Urinary bladder (tissue), 4 donors: Measurements from ENCODE around the gene ASB13. TPM values are rescaled to one million over a fixed set of nuclear protein-coding genes. Genes with fewer than 3 reads are reported as not detected.

Experiments used
- DNase-seq: peaks from one replicate; pipeline ENCODE4 v3.0.0-alpha.2; 2015; ENCODE audit errors: extremely low spot score
- H3K27ac ChIP-seq: one replicate; pipeline ENCODE4 v1.5.1; 2013; ENCODE audit warnings: low read depth, mild to moderate bottlenecking, moderate library complexity
- H3K36me3 ChIP-seq: one replicate; pipeline ENCODE4 v1.6.1; 2013; ENCODE audit warnings: mild to moderate bottlenecking, moderate library complexity; ENCODE audit not compliant: insufficient read depth
- H3K4me1 ChIP-seq: one replicate; pipeline ENCODE4 v1.6.1; 2013; ENCODE audit warnings: mild to moderate bottlenecking, moderate library complexity; ENCODE audit not compliant: insufficient read depth
- H3K4me3 ChIP-seq: one replicate; pipeline ENCODE4 v1.5.1; 2013; ENCODE audit warnings: low read depth, low read length
- WGBS: extraction: QIAGEN DNeasy Blood & Tissue Kit; methylation state at CpG from one replicate; pipeline ENCODE4 v1.1.7; 2013; 5-methylcytosine and 5-hydroxymethylcytosine counted together
- polyA plus RNA-seq: library from polyadenylated mRNA; stranded (reverse); fragments of 200-250 nt; gene quantifications from one replicate; pipeline ENCODE4 v1.2.3, GENCODE V29; 2013
- total RNA-seq: library from RNA; depleted of rRNA; stranded (reverse); fragments of >200 nt; gene quantifications from one replicate; pipeline ENCODE4 v1.2.3, GENCODE V29; 2014
- donor health status: healthy with polysubstance abuse.
- donor health status: healthy.

ASB13 gene
- total and polyA plus RNA-seq, 2 donors, result 8.7 to 32.4 TPM

DNA sequence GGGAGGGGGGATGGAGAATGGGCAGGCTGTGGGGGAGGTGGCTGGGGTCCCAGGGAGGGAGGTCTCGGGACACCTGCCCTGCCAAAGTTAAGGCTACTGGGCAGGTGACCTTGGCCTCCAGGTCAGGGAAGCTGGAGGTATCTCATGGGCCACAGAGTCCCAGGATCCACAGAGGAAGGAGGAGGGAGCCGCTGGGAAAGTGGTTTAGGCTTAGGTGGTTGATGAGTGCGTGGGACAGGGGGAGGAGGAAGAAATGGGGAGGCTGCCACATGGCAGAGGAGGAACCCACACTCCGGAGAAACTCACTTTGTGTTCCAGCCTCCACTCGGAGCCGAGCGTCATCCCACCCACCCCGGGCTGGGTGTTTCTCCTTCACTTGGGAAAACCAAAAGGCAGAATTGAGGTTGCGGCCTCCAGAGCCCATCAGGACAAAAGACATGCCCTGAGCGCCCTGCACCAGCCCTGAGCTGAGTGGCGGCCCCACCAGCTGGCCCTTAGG is 46.1 kb downstream of the ASB13 start:
- H3K36me3 ChIP-seq, result no peaks in the 10 kb centered on the region
- H3K4me3 ChIP-seq, result no peak overlapping the region
- H3K27ac ChIP-seq, result no peak overlapping the region
- DNase-seq, result no peak
- no peaks in the 10 kb centered on the region for H3K4me1 ChIP-seq
- 91% methylated on average over 11 of the region's 11 CpGs for WGBS

DNA sequence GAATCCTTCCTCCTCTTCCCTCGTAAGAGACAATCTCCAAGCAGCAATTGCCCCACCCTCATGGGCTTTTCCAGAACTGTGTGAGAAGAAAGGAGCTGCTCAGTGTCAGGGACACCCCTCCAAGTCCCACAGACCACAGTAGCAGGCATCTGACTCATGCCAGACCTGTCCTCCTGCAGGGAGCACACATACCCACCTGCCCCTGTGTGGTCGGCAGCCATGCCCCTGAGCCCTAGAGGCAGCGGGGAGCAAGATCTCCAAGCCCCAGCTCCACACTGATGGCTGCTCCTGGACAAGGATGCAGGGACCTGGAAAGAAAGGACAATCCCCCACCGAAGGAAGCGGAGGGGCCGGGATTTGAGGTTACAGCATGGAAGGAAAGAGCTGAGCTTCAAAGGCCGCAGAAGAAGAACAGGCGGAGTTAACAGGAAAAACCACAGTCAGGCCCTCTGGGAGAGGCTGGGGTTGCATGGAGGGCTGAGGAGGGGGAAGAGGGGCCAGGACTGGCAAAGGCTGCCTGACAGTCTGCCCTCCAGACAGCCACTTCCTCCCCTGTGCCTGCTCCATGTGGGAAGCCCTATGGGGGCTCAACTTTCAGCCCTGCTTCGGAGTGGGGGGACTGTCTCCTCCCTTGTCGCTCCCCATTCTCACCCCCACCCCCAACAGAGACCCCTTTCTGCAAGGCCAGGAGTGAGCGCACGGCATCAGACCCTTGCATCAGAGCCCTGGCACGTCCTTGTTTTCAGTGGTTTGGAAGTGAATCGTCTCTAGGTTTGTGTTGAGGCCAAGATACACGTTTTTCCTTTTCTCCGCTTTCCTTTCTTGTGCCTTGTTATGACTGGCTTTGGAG is 46.8 kb downstream of the ASB13 start:
- no peaks in the 10 kb centered on the region for H3K36me3 ChIP-seq
- WGBS, result 72% methylated on average over 16 of the region's 16 CpGs
- no peak overlapping the region for H3K4me3 ChIP-seq
- H3K4me1 ChIP-seq, result no peaks in the 10 kb centered on the region
- no peak overlapping the region for H3K27ac ChIP-seq
- DNase-seq, result no peak

DNA sequence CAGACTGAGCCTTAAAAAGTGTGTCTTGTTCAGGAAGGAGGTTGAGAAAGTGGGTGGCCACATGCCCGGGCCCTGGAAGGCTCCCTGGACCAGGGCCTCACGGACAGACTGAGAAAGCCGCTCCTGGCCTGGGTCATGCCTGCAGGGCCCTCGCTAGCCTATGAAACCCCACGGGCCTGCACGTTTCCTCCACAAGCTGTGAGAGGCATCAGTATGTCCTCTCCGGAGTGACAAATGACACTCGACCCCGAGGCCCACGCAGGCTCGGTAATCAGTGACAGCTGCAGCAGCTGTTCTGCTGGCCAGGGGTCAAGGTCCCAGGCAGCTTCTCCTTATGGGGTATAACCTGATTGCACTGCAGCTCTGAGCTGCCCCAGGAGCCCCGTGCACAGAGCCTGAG is 47.6 kb downstream of the ASB13 start:
- 39% methylated on average over 12 of the region's 12 CpGs for WGBS
- no peak overlapping the region for H3K4me3 ChIP-seq
- no peaks in the 10 kb centered on the region for H3K4me1 ChIP-seq
- no peak for DNase-seq
- no peak overlapping the region for H3K27ac ChIP-seq
- H3K36me3 ChIP-seq, result no peaks in the 10 kb centered on the region

DNA sequence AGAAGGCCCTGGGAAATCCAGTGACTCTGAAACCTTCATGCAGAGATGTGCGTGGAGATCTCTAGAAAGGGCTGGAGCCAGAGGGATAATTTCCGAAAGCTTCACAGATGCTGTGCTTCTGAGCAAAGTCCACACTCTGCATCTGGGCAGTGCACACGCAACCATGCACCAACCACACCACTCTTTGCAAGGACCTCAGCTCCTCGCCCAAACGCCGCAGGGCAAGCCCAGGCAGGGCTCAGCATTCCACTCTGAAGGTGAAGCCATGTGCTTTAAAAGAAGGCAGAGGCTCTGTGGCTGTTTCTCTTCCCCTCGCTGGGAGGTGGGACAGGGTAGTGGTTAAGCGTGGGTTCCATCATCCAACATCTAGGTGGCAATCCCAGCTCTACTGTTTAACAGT is 48.4 kb downstream of the ASB13 start:
- Histone ChIP-seq H3K36me3 (no peaks in the 10 kb centered on the region), H3K27ac (no peak overlapping the region), H3K4me3 (no peak overlapping the region), H3K4me1 (no peaks in the 10 kb centered on the region)
- no peak for DNase-seq
- WGBS, result 85% methylated on average over 8 of the region's 8 CpGs

DNA sequence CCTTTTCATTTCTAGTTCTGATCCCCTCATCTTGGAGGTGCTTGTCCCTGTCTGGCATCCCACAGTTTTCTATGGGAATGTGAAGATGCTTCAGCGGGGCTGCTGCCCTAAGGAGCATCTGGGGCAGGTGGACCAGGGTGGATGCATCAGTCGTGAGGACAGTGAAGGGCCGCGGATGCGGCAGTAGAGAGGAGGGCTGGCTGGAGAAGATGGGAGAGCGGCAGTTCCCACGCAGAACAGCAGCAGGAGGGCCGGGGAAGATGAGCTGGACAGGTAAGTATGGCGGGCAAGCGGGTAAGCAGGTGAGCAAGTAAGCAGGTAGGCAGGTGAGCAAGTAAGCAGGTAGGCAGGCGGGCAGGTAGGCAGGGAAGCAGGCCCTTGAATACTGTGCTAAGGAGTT is 48.9 kb downstream of the ASB13 start:
- no peaks in the 10 kb centered on the region for H3K4me1 ChIP-seq
- no peak overlapping the region for H3K4me3 ChIP-seq
- no peak overlapping the region for H3K27ac ChIP-seq
- WGBS, result 96% methylated on average over 11 of the region's 11 CpGs
- DNase-seq, result no peak
- no peaks in the 10 kb centered on the region for H3K36me3 ChIP-seq

DNA sequence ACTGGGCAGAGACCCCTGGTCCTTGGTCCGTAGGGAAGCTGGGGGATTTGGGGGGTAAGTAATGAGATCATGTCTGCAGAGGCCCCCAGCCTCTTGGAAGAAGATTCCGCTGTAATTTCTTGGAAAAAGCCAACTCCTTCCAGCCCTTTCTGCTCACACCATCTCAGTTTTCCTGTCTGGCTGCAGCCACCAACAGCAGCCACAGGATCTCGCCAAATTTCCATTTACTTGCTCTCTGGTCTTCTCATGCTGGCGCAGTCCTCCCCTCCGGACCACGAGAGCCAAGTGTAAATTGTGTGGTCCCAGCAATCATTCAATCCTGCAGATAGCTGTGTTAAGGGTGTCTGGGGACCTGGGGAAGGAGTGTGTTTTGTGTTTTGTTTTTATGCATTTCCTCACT is 49.6 kb downstream of the ASB13 start:
- DNase-seq, result no peak
- Histone ChIP-seq H3K27ac (no peak overlapping the region), H3K4me3 (no peak overlapping the region), H3K36me3 (no peaks in the 10 kb centered on the region), H3K4me1 (no peaks in the 10 kb centered on the region)
- WGBS, result 55% methylated on average over 6 of the region's 6 CpGs

DNA sequence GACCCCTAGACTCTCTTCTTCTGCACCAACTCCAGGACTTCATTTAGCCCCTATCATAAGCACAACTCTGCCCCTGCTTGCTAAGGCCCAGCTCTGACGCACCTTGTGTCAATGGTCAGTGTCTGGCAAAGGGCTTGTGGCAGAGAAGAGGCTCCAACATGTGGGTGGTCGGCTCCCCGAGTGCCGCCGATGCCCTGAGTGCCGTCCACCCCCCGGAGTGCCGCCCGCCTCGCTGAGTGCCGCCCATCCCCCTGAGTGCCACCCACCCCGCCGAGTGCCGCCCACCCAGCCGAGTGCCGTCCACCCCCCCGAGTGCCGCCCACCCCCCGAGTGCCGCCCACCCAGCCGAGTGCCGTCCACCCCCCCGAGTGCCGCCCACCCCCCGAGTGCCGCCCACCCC is 50.3 kb downstream of the ASB13 start:
- no peak overlapping the region for H3K27ac ChIP-seq
- WGBS, result 93% methylated on average over 26 of the region's 26 CpGs
- H3K4me1 ChIP-seq, result no peaks in the 10 kb centered on the region
- no peak overlapping the region for H3K4me3 ChIP-seq
- H3K36me3 ChIP-seq, result no peaks in the 10 kb centered on the region
- no peak for DNase-seq

DNA sequence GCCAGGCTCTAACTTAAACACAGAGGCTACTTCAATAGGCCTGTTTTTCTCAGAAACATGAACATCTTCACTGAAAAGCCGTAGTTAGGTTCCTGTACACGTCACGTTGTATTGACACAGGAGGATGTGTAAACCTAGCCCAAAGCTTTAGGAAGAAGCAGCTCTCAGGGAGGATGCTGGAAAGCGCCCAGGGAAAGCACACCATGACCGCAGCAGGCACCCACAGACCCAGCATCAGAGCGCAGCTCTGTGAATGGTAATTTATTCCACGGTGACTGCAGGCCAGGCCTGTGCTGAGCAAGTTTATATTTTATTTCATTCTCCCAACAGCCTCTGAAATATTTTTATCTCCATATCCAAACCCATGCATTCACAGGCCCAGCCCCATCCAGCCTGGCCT is 51.1 kb downstream of the ASB13 start:
- Histone ChIP-seq H3K36me3 (no peaks in the 10 kb centered on the region), H3K4me3 (no peak overlapping the region), H3K4me1 (no peaks in the 10 kb centered on the region), H3K27ac (no peak overlapping the region)
- WGBS, result 57% methylated on average over 7 of the region's 7 CpGs
- no peak for DNase-seq

DNA sequence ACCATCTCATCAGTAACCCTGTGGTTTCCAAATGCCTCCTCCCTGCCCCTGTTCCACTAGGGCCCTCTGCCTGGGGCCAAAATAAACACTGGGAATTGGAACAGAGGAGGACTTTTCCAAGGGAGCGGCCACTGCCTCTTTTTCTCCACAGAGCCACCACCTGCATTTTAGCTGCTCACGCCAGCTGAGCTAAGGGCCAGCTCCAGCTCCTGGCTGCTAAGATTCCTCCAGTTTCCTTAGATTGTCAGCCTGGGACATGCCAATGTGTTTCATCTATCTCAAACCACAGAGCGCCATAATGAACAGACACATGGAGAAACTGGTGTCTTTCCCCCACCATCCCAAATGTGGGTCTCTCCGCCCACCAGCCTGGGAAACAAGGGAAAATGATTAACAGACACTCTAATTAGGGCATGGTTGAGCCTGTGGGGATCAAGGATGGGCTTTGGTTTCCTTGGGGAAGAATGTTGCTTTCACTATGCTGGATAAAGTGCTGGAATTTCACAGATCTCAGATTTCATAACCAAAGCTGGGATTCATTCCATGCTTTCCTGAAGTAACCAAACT is 52.2 kb downstream of the ASB13 start:
- WGBS, result 76% methylated on average over 4 of the region's 4 CpGs
- Histone ChIP-seq H3K4me3 (no peak overlapping the region), H3K27ac (no peak overlapping the region), H3K36me3 (no peaks in the 10 kb centered on the region), H3K4me1 (no peaks in the 10 kb centered on the region)
- no peak for DNase-seq

DNA sequence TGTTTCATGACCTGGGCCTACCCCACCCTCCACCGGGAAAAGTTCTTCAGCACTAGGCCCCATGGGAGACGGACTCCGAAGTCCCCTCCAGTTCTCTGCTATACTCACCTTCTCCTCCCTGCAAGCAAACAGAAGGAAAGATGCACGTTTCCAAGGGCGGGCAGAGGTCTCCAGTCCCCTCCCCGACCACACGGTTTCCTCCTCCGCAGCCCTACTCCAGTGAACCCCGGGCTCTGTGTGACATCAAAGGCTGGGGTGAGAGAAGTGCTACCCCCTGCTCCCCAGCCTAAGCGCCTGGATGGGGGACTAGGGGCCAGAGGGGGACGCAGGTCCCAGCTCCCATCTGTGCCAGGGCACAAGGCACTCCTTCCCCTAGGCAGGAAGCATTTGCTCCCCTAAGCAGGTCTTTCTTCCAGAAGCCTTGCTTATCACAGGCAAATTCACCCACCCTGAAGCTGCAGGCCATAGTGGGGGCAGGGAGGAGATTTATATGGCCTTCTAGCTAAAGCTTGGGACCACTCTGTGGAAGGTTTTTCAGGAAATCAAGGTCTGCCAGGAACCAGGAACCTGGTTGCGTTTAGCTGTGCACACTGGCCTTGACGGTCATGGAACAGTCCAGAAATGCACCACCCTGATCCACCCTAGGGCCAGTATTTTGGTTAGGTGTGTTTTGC is 52.8 kb downstream of the ASB13 start:
- Histone ChIP-seq H3K4me1 (no peaks in the 10 kb centered on the region), H3K27ac (no peak overlapping the region), H3K36me3 (no peaks in the 10 kb centered on the region), H3K4me3 (no peak overlapping the region)
- WGBS, result 89% methylated on average over 13 of the region's 13 CpGs
- DNase-seq, result no peak

DNA sequence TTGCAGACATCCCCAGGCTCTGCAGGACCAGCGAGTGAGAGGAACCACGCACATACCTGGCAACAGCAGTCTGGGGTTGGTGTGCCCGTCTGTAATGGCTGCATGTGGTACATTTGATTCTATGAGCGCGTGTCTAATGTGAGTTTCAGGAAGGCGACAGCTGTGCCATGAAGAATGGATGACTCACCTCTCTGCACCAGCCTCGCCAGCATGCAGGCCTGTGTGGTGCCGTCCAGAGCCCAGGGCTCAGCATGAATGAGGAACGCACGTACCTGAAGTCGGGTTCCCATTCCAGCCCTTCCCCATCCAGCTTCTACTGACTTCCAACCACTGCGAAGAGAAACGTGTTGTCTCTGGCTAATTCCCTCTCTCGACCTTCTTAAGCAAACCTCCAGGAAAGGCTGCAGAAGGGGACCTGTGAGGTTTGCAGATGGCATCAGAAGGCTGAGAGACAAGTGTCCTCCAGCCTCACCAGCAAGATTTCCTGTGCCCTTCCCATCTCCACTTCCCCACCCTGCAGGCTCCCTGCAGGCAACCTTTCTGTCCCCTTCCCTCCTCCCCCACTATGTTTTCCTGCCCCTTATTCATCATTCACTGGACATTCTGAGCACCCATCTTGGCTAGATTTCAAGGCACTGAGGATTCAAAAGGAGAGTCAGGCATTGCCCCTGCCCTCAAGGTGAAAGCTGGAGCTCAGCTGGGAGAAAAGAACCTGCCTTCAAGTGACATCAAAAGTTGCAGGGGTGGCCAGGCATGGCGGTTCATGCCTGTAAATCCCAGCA is 54.3 kb downstream of the ASB13 start:
- DNase-seq, result no peak
- no peak overlapping the region for H3K4me3 ChIP-seq
- WGBS, result 91% methylated on average over 15 of the region's 15 CpGs

DNA sequence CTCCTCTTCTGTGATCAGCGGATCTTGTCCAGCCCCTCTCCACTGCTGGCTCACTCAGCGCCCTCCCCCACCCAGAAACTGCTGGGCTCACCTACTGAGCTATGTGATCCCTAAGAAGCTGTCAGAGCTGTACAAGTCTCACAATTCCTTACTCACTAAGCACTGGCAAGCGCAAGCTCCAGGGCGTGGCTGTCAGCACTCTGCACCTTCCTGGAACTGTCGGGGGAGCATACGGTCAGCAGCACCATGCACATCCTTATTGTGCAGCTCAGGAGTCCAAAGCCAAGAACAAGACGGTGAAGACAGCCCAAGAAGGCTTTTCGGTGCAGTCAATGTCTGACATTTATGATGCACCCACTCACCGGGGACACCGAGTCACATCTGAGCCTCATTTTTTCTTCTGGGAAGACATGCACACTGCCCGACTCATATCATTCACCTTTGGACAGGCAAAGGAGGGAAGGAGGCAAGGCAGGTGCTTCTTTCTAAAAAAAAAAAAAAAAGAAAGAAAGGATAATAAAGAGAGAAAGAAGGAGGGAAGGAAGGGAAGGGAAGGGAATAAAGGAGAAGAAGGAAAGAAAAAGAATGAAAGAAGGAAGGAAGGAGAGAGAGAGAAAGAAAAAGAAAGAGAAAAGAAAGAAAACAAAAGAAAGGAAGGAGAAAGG is 56.3 kb downstream of the ASB13 start:
- Histone ChIP-seq H3K4me1 (no peaks in the 10 kb centered on the region), H3K4me3 (no peak overlapping the region), H3K27ac (no peak overlapping the region), H3K36me3 (no peaks in the 10 kb centered on the region)
- DNase-seq, result no peak
- 60% methylated on average over 11 of the region's 11 CpGs for WGBS

More for the DNA sequence above, 54.3 kb downstream of the ASB13 start:
- H3K27ac ChIP-seq, result no peak overlapping the region
- H3K4me1 ChIP-seq, result no peaks in the 10 kb centered on the region
- H3K36me3 ChIP-seq, result no peaks in the 10 kb centered on the region

DNA sequence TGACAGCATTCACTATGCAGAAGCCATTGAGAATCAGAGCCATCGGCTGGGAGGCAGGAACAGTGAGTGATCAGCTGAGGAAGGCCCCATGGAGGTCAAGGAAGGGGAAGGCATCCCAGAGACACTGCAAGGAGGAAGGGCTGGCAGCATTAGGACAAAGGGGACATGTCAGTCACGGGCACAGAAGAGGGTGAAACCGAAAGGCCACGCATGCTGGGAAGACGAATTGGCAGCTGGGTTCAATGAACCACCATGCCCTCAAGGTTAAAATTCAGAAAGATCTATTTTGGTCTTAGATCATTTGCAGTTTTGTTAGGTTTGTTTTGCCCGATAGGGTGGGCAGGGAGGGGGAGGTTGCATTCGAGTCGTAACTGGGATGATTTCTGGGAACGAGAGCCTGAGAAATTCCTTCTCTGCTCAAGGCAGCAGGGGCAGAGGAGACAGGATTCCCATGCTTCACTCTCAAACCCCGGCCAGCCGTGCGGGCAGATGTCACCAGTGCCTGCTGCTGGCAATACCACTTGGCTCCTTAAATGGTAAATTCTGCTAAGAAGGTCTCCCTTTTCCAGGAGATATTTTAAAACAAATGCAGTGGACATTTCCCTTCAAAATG is 57.7 kb downstream of the ASB13 start:
- no peak overlapping the region for H3K4me3 ChIP-seq
- no peak overlapping the region for H3K27ac ChIP-seq
- no peaks in the 10 kb centered on the region for H3K4me1 ChIP-seq
- WGBS, result 77% methylated on average over 12 of the region's 12 CpGs
- H3K36me3 ChIP-seq, result no peaks in the 10 kb centered on the region
- DNase-seq, result no peak
